Ureter (tissue), 1 donor: Measurements from ENCODE around the gene GLOD5. TPM values are rescaled to one million over a fixed set of nuclear protein-coding genes. Genes with fewer than 3 reads are reported as not detected.

ENCODE experiments used
- total RNA-seq: library from RNA; stranded (reverse); gene quantifications from one replicate; pipeline ENCODE4 v1.2.4, GENCODE V29; 2023
- donor health status: DM: yes; HTN: yes; CAD: no.

Gene GLOD5
- total RNA-seq, 1 donor from 2014 or later, result not detected

Other genes with a start within 250 kb of the GLOD5 start
- gene EBP, start 239.9 kb upstream of the GLOD5 start, total RNA-seq, result 60.0 TPM
- 12.2 TPM for gene TBC1D25, start 222.0 kb upstream of the GLOD5 start, total RNA-seq
- 364 TPM for gene RBM3, start 187.3 kb upstream of the GLOD5 start, total RNA-seq
- 127 TPM for gene WDR13, start 164.3 kb upstream of the GLOD5 start, total RNA-seq
- gene WAS, start 77.9 kb upstream of the GLOD5 start, total RNA-seq, result 4.8 TPM
- 4.1 TPM for gene SUV39H1, start 65.0 kb upstream of the GLOD5 start, total RNA-seq
- not detected for gene GATA1, start 24.8 kb downstream of the GLOD5 start, total RNA-seq
- 96.8 TPM for gene HDAC6, start 40.3 kb downstream of the GLOD5 start, total RNA-seq
- not detected for gene ERAS, start 64.8 kb downstream of the GLOD5 start, total RNA-seq
- 4.5 TPM for gene PCSK1N, start 73.9 kb downstream of the GLOD5 start, total RNA-seq
- gene TIMM17B, start 136.0 kb downstream of the GLOD5 start, total RNA-seq, result 50.6 TPM
- 65.1 TPM for gene PQBP1, start 136.2 kb downstream of the GLOD5 start, total RNA-seq
- 38.4 TPM for gene SLC35A2, start 149.9 kb downstream of the GLOD5 start, total RNA-seq
- gene PIM2, start 157.3 kb downstream of the GLOD5 start, total RNA-seq, result 13.6 TPM
- 53.8 TPM for gene OTUD5, start 195.9 kb downstream of the GLOD5 start, total RNA-seq
- gene KCND1, start 210.1 kb downstream of the GLOD5 start, total RNA-seq, result 3.4 TPM
- gene GRIPAP1, start 240.5 kb downstream of the GLOD5 start, total RNA-seq, result 56.8 TPM